BE2C (cell line): ENCODE results near the gene EFNB2.

Source experiments
- DNase-seq: peaks from one replicate; pipeline ENCODE4 v3.0.0-alpha.2; 2020
- H3K27me3 ChIP-seq: fragments of 250-450 bp; sonication (Bioruptor Pico); 2 replicates; pipeline ENCODE4 v1.5.1; 2020; ENCODE audit warnings: mild to moderate bottlenecking
- H3K36me3 ChIP-seq: fragments of 250-450 bp; sonication (Bioruptor Pico); 2 replicates; pipeline ENCODE4 v1.5.1; 2020; ENCODE audit warnings: mild to moderate bottlenecking
- H3K4me1 ChIP-seq: fragments of 250-450 bp; sonication (Bioruptor Pico); 2 replicates; pipeline ENCODE4 v1.5.1; 2020
- H3K4me3 ChIP-seq: 2 replicates; pipeline ENCODE4 v1.5.1; 2011; ENCODE audit warnings: low read depth, low read length
- H3K9me3 ChIP-seq: fragments of 250-450 bp; sonication (Bioruptor Pico); 2 replicates; pipeline ENCODE4 v1.5.1; 2020
- CTCF ChIP-seq: IDR thresholded peaks from 2 replicates; pipeline ENCODE4 v1.5.1; 2012; ENCODE audit warnings: mild to moderate bottlenecking, low read depth, low read length

The EFNB2 gene

GRCh38 chr13:106570299-106570852 lies 34.9 kb upstream of the EFNB2 start:
- Histone ChIP-seq H3K4me3 (peak overlapping the region; percentile 46), H3K36me3 (no peaks in the 10 kb centered on the region), H3K27me3 (no peaks in the 10 kb centered on the region), H3K4me1 (no peaks in the 10 kb centered on the region), H3K9me3 (no peaks in the 10 kb centered on the region)
- peak; percentile 87 for DNase-seq
- TF ChIP-seq CTCF = no peak

- no peak for DNase-seq
- H3K4me3 ChIP-seq = peak overlapping the region; percentile 46; the same call in 1 of the 2 replicates
Measured at GRCh38 chr13:106569233-106570095, 34.0 kb upstream of the EFNB2 start.

GRCh38 chr13:106568299-106569003 lies 33.0 kb upstream of the EFNB2 start:
- H3K27me3 ChIP-seq = no peaks in the 10 kb centered on the region
- no peaks in the 10 kb centered on the region for H3K36me3 ChIP-seq
- H3K9me3 ChIP-seq = no peaks in the 10 kb centered on the region
- no peak for DNase-seq
- no peak for TF ChIP-seq CTCF
- H3K4me1 ChIP-seq = no peaks in the 10 kb centered on the region; the same call in 1 of the 2 replicates
- H3K4me3 ChIP-seq = peak overlapping the region; percentile 95

More at GRCh38 chr13:106569233-106570095, 34.0 kb upstream of the EFNB2 start:
- no peaks in the 10 kb centered on the region; the same call in 1 of the 2 replicates for H3K4me1 ChIP-seq
- TF ChIP-seq CTCF = no peak
- H3K27me3 ChIP-seq = no peaks in the 10 kb centered on the region
- no peaks in the 10 kb centered on the region for H3K36me3 ChIP-seq
- H3K9me3 ChIP-seq = no peaks in the 10 kb centered on the region

- Histone ChIP-seq H3K4me3 (peak within 1 kb of the TSS; percentile 95), H3K27me3 (no peaks in the 10 kb centered on the region), H3K9me3 (no peaks in the 10 kb centered on the region), H3K36me3 (no peaks in the 10 kb centered on the region), H3K4me1 (no peaks in the 10 kb centered on the region; the same call in 1 of the 2 replicates)
- TF ChIP-seq CTCF = no peak
- peak; percentile 95 for DNase-seq
Measured at GRCh38 chr13:106567474-106568298, 32.2 kb upstream of the EFNB2 start, which contains the start of gene ARGLU1. TSS of gene ARGLU1 (minus strand) at chr13:106568137. CDS start at chr13:106567919, 218 bp downstream.

- DNase-seq = peak; percentile 68
- Histone ChIP-seq H3K9me3 (no peaks in the 10 kb centered on the region), H3K27me3 (no peaks in the 10 kb centered on the region), H3K4me1 (peaks cover 2% of the 10 kb centered on the region), H3K36me3 (no peaks in the 10 kb centered on the region), H3K4me3 (peak overlapping the region; percentile 95)
- no peak for TF ChIP-seq CTCF
Measured at GRCh38 chr13:106566641-106567473, 31.4 kb upstream of the EFNB2 start.
